ENCODE results near the gene EGFL7. TPM values are rescaled to one million over a fixed set of nuclear protein-coding genes. Genes with fewer than 3 reads are reported as not detected.

The EGFL7 gene
- total and polyA plus RNA-seq, 9 donors = 56.8 to 95.9 (median 63.7) TPM

GRCh38 chr9:136661641-136662325 is 933 bp upstream of the EGFL7 start:
- Histone ChIP-seq H3K27ac (ENCODE audit: low read length) (peak overlapping the region; percentile 69), H3K27me3 (ENCODE audit: control insufficient read depth, insufficient read depth, low read length) (peaks cover 29% of the 10 kb centered on the region), H3K36me3 (ENCODE audit: control insufficient read depth, insufficient read depth, low read length) (peaks cover 4% of the 10 kb centered on the region), H3K4me1 (ENCODE audit: control insufficient read depth, insufficient read depth, low read length) (peaks cover 24% of the 10 kb centered on the region), H3K9me3 (replicated peaks; ENCODE audit: control insufficient read depth, low read depth, low read length) (no peaks in the 10 kb centered on the region), H3K4me3 (ENCODE audit: low read length) (no peak overlapping the region)
- WGBS (ENCODE audit: insufficient coverage) = 84% methylated on average over 7 of the region's 22 CpGs
- no peak for DNase-seq

DNA sequence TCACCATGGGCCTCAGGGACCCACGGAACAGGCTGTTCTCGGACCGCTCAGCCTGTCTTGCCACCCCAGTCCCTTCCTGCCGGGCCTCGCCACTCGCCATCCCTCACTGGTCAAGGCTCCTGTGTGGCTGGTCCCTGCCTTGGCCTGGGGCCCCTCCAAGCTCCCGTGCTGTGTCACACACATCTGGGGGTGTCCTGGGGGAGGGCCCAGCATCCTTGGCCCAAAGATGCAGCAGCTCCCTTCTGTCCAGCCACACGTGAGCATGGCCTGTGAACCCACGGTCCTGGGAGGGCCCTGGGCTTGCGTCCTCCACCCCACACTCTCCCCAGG is 425 bp upstream of the EGFL7 start:
- peaks cover 25% of the 10 kb centered on the region for H3K4me1 ChIP-seq (ENCODE audit: control insufficient read depth, insufficient read depth, low read length)
- H3K9me3 ChIP-seq (replicated peaks; ENCODE audit: control insufficient read depth, low read depth, low read length) = no peaks in the 10 kb centered on the region
- H3K27me3 ChIP-seq (ENCODE audit: control insufficient read depth, insufficient read depth, low read length) = peaks cover 26% of the 10 kb centered on the region
- peak overlapping the region; percentile 49 for H3K4me3 ChIP-seq (ENCODE audit: low read length)
- WGBS (ENCODE audit: insufficient coverage) = 47% methylated on average over 9 of the region's 10 CpGs
- DNase-seq = no peak
- peak overlapping the region; percentile 69 for H3K27ac ChIP-seq (ENCODE audit: low read length)
- peaks cover 4% of the 10 kb centered on the region for H3K36me3 ChIP-seq (ENCODE audit: control insufficient read depth, insufficient read depth, low read length)

DNA sequence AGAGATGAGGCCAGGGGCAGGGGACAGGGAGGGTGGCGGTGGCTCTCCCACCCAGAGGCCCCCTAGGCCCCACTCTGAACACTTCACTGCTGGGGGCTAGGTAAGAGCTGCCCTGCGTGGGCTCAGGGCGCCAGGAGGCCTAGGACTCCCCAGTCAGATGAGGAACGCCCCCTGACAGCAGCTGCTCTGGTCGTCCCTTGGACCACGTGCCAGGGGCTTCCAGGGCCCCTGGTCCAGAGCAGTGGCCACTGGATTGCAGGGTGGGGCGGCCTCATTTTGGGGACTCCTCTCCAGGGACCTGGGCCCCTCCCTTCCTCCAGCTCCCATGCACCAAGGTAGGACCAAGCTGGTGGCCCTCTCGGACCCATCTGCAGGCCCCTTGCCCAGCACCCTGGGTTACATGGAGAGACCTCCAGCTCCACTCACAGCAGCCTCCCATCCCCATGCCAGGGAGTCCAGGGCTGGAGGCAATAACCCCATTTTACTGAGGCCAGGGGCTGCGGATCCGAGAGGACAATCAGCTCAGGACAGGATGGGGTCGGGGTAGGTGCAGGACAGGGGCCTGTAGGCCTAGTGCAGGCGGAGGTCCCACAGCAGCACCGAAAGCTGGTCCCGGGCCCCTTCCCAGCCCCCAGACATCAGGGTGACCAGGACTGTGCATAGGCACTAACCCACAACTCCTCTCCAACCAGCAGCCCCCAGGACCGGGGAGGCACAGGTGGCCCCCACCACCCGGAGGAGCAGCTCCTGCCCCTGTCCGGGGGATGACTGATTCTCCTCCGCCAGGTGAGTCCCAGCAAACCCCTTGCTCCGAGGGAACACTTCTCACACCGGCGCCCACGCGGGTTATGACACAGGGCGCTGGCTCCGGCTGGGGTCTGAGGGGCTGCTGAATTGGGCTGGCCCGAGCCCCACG is 1.5 kb downstream of the EGFL7 start:
- 79% methylated on average over 24 of the region's 27 CpGs for WGBS (ENCODE audit: insufficient coverage)
- no peaks in the 10 kb centered on the region for H3K9me3 ChIP-seq (replicated peaks; ENCODE audit: control insufficient read depth, low read depth, low read length)
- no peak for DNase-seq
- peaks cover 11% of the 10 kb centered on the region for H3K36me3 ChIP-seq (ENCODE audit: control insufficient read depth, insufficient read depth, low read length)
- H3K4me3 ChIP-seq (ENCODE audit: low read length) = peak overlapping the region; percentile 49
- peaks cover 36% of the 10 kb centered on the region for H3K4me1 ChIP-seq (ENCODE audit: control insufficient read depth, insufficient read depth, low read length)
- peaks cover 8% of the 10 kb centered on the region for H3K27me3 ChIP-seq (ENCODE audit: control insufficient read depth, insufficient read depth, low read length)
- H3K27ac ChIP-seq (ENCODE audit: low read length) = peak overlapping the region; percentile 67

DNA sequence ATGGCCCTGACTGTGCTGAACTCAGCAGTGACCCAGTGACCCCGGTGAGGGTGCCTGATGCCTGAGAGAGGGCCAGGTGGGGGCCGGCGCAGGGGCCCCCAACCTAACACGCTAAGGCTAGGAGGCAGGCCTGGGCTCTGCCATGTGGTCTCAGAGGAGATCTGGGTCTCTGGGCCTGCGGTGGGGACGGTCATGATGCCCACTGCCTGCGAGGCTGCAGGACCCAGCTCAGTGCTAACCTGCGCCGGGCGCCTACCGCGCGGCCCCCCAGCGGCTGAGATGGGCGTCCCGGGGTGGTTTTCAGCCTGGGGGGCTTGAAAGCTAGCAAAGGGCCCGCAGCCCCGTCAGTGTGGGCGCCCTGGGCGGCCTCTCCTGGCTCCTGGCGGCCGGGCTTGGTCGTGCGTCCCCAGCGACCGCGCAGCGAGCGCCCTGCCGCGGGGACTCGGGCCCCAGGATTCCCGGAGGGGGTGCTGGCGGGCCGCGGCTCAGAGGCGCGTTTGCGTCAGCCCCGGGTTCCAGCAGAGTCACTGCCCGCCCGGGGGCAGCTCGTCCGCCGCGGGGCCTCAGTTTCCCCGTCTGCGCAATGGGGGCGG is 2.5 kb downstream of the EGFL7 start:
- Histone ChIP-seq H3K36me3 (ENCODE audit: control insufficient read depth, insufficient read depth, low read length) (peaks cover 20% of the 10 kb centered on the region), H3K27ac (ENCODE audit: low read length) (peak overlapping the region; percentile 44), H3K27me3 (ENCODE audit: control insufficient read depth, insufficient read depth, low read length) (peaks cover 4% of the 10 kb centered on the region), H3K4me3 (ENCODE audit: low read length) (peak overlapping the region; percentile 49), H3K9me3 (replicated peaks; ENCODE audit: control insufficient read depth, low read depth, low read length) (no peaks in the 10 kb centered on the region), H3K4me1 (ENCODE audit: control insufficient read depth, insufficient read depth, low read length) (peaks cover 36% of the 10 kb centered on the region)
- 10% methylated on average over 48 of the region's 49 CpGs for WGBS (ENCODE audit: insufficient coverage)
- DNase-seq = no peak

DNA sequence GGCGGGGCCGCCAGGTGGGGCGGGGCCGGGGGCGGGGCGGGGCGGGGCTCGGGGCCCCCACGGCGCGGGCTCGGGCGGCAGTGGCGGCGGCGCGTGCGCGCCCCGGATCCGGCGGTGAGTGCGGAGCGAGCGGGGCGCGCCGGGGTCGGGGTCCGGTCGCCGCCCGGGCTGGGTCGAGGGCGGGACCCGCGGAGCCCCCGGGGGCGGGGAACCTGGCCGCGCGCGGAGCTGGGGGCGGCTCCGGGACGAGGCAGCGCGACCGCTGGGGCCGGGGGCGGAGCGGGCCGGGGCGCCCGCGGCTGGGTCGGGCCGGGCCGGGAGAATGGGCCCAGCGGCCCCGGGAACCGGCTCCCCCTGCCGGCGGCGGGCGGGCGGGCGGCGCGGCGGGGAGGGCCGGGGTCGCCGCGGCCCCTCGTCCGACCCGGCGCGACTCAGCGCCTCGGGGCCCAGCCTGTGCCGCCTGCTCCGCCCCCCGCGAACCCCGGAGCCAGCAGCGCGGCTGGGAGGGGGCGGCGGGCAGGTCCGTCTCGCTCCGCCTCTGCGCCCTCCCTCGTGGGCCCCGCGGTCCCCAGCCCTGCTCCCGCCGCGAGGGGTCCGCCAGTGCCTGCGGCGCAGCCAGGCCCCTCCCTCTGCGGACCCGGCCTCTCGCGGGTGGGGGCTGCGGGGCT is 3.1 kb downstream of the EGFL7 start:
- WGBS (ENCODE audit: insufficient coverage) = under 1% methylated on average over 94 of the region's 109 CpGs
- H3K27ac ChIP-seq (ENCODE audit: low read length) = no peak overlapping the region

DNA sequence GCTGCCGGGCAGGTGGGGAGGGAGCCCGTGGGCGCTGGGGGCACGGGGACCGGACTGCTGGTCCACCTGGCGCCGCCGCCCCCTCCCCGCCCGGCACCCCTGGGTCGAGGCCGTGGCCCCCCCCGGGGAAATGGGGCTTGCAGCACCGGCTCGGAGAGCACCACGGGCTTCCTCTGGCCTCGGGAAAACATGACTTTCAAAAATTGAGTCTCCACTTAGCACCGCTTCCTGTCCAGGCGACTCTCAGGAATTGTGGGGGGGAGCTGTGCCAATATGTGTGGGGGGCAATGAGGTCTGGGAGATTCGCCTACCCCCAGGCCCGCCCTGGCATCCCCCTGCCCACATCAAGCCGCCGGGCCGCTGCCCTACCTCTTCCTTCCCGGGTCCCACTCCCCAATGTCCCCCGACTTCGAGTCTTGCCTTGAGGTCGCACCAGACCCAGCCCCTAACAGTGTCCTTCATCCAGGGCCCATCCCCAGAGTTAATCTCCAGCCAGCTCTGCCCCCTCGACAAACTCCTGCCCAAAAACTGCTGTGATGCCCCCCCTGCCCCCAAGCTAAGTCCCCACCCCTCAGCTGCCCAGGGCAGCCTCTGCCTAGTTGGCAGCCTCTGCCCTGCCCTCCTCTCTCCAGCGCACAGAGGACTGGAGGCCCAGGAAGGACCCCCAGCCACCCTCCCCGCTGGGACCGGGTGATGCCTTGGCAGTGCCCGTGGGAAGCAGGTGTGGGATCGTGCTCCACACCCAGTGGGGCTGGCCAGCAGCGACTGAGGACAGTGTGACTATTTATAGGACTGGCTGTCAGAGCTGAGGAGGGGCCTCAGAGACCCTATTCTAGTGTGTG is 3.9 kb downstream of the EGFL7 start:
- peak overlapping the region; percentile 43 for H3K4me3 ChIP-seq (ENCODE audit: low read length)
- H3K36me3 ChIP-seq (ENCODE audit: control insufficient read depth, insufficient read depth, low read length) = peaks cover 25% of the 10 kb centered on the region
- WGBS (ENCODE audit: insufficient coverage) = 15% methylated on average over 29 of the region's 35 CpGs
- H3K27me3 ChIP-seq (ENCODE audit: control insufficient read depth, insufficient read depth, low read length) = peaks cover 4% of the 10 kb centered on the region
- H3K27ac ChIP-seq (ENCODE audit: low read length) = peak overlapping the region; percentile 90
- no peaks in the 10 kb centered on the region for H3K9me3 ChIP-seq (replicated peaks; ENCODE audit: control insufficient read depth, low read depth, low read length)
- DNase-seq = peak; percentile 72
- H3K4me1 ChIP-seq (ENCODE audit: control insufficient read depth, insufficient read depth, low read length) = peaks cover 40% of the 10 kb centered on the region

More for the DNA sequence above, 3.1 kb downstream of the EGFL7 start:
- H3K4me1 ChIP-seq (ENCODE audit: control insufficient read depth, insufficient read depth, low read length) = peaks cover 36% of the 10 kb centered on the region
- H3K4me3 ChIP-seq (ENCODE audit: low read length) = no peak overlapping the region
- peaks cover 4% of the 10 kb centered on the region for H3K27me3 ChIP-seq (ENCODE audit: control insufficient read depth, insufficient read depth, low read length)
- H3K36me3 ChIP-seq (ENCODE audit: control insufficient read depth, insufficient read depth, low read length) = peaks cover 25% of the 10 kb centered on the region
- no peaks in the 10 kb centered on the region for H3K9me3 ChIP-seq (replicated peaks; ENCODE audit: control insufficient read depth, low read depth, low read length)
- DNase-seq = no peak

DNA sequence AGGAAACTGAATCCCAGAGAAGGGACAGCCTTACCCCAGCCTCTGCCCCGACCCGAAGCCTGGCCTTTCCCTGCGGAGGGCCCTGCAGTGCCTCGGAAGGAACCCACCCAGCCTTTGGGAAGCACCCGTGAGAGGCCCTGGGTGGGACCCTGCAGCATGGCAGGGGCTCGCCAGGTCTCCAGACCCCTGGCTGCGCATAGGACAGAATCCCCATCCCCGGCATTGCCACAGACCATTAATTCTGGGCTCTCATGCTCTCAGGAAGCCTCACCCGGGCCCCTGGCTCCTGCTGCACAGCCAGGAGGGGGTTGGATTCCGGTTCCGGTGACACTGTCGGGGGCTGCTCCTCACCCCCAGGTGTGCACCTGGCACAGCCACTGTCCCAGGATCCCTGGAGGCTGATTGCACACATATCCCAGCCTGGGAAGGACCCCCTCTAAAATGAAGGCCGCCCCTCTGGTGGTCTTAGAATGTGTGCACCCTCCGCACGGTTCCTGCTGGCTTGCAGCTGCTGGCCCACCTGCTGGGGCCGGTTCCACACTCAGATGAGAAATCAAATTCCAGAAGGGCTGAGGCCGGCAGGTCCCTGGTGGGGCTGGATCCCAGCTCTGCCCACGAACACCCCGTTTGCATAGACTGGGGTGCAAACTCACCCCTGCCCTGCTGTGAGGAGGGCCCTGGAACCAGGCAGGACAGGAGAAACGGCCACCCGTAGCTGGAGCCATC is 4.7 kb downstream of the EGFL7 start:
- DNase-seq = no peak
- H3K36me3 ChIP-seq (ENCODE audit: control insufficient read depth, insufficient read depth, low read length) = peaks cover 27% of the 10 kb centered on the region
- peaks cover 48% of the 10 kb centered on the region for H3K4me1 ChIP-seq (ENCODE audit: control insufficient read depth, insufficient read depth, low read length)
- 32% methylated on average over 20 of the region's 21 CpGs for WGBS (ENCODE audit: insufficient coverage)
- peak overlapping the region; percentile 90 for H3K27ac ChIP-seq (ENCODE audit: low read length)
- H3K9me3 ChIP-seq (replicated peaks; ENCODE audit: control insufficient read depth, low read depth, low read length) = no peaks in the 10 kb centered on the region
- peak overlapping the region; percentile 43 for H3K4me3 ChIP-seq (ENCODE audit: low read length)
- peaks cover 4% of the 10 kb centered on the region for H3K27me3 ChIP-seq (ENCODE audit: control insufficient read depth, insufficient read depth, low read length)

DNA sequence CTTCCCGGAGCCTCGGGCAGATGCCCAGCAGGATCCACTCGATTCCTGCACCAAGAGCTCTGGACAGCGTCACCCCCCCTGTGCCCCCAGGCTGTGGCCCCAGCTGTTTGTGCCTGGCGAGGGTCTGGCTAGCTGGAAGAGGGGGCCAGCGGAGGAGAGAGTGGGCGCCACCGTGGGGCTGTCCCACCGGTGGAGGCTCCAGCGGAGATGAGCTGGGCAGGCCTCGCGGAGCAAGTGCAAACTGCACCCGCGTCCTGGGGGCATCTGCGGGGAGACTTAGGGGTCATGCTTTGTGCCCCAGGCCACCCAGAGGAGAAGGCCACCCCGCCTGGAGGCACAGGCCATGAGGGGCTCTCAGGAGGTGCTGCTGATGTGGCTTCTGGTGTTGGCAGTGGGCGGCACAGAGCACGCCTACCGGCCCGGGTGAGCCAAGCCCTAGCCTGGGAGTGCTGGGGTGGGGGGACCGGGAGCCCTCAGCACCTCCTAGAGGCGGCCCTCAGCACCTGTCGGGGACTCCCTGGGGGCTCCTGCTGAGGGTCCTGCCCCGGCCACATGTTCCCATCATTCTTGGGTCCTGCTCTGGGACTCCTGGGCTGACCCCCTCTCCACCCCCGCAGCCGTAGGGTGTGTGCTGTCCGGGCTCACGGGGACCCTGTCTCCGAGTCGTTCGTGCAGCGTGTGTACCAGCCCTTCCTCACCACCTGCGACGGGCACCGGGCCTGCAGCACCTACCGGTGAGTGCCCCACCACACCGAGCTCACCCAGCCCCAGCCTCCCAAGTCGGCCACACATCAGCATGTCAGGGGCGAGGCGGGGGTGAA is 5.4 kb downstream of the EGFL7 start:
- DNase-seq = no peak
- Histone ChIP-seq H3K27me3 (ENCODE audit: control insufficient read depth, insufficient read depth, low read length) (peaks cover 4% of the 10 kb centered on the region), H3K36me3 (ENCODE audit: control insufficient read depth, insufficient read depth, low read length) (peaks cover 29% of the 10 kb centered on the region), H3K27ac (ENCODE audit: low read length) (peak overlapping the region; percentile 90), H3K9me3 (replicated peaks; ENCODE audit: control insufficient read depth, low read depth, low read length) (no peaks in the 10 kb centered on the region), H3K4me3 (ENCODE audit: low read length) (peak overlapping the region; percentile 43), H3K4me1 (ENCODE audit: control insufficient read depth, insufficient read depth, low read length) (peaks cover 50% of the 10 kb centered on the region)
- 68% methylated on average over 35 of the region's 40 CpGs for WGBS (ENCODE audit: insufficient coverage)

Measured in muscle of leg (tissue), 11 donors.